ENCODE measurements around the gene UNK.

DNA sequence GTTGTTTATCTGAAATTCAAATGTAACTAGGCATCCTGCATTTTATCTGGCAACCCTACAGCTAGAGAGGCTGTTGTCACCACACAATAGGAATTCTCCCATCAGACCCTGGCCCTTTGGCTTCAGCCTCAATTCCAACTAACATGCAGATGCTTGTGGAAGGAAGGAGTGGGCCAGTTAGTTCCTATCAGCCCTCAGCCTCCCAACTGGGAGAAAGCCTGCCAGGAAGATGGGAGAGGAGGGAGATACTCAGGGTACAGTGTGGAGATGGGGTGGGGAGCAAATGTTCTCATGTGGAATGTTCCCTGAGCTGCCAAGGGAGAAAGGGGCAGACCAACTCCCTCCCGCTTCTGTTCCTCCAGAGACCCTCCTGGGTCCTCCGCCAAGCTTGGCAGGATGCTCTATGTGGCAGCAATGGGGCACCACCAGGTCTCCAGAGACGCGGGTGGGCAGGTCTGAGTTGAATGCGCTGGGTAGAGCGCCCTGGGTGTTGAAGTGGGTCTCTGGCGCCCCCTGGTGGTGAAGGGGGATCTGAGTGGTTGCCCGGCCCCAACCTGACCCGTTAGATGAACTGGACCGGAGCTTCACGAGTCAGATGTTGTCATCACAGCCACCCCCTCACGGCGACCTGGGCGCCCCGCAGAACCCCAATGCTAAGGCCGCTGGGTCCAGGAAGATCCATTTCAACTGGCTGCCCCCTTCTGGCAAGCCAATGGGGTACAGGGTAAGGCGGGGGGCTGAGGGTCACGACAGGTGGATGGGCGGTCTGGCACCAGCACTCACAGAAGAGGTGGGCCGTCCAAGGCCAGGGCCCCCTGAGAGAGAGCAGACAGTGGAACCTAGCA, 34.8 kb upstream of the UNK start:
- TF ChIP-seq, protein P1, sequence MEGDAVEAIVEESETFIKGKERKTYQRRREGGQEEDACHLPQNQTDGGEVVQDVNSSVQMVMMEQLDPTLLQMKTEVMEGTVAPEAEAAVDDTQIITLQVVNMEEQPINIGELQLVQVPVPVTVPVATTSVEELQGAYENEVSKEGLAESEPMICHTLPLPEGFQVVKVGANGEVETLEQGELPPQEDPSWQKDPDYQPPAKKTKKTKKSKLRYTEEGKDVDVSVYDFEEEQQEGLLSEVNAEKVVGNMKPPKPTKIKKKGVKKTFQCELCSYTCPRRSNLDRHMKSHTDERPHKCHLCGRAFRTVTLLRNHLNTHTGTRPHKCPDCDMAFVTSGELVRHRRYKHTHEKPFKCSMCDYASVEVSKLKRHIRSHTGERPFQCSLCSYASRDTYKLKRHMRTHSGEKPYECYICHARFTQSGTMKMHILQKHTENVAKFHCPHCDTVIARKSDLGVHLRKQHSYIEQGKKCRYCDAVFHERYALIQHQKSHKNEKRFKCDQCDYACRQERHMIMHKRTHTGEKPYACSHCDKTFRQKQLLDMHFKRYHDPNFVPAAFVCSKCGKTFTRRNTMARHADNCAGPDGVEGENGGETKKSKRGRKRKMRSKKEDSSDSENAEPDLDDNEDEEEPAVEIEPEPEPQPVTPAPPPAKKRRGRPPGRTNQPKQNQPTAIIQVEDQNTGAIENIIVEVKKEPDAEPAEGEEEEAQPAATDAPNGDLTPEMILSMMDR (IDR thresholded peaks at IDR 0.05; ENCODE audit: low read depth, low read length): peak; percentile 93
- no peak for TF ChIP-seq EZH2phosphoT487 (IDR thresholded peaks at IDR 0.05; ENCODE audit: low read depth)

Measured in OCI-LY3 (cell line).